ENCODE data around the gene ITPA.

The ITPA gene

GRCh38 chr20:3247638-3248037, 38.3 kb downstream of the ITPA start:
- no peak for DNase-seq

DNA sequence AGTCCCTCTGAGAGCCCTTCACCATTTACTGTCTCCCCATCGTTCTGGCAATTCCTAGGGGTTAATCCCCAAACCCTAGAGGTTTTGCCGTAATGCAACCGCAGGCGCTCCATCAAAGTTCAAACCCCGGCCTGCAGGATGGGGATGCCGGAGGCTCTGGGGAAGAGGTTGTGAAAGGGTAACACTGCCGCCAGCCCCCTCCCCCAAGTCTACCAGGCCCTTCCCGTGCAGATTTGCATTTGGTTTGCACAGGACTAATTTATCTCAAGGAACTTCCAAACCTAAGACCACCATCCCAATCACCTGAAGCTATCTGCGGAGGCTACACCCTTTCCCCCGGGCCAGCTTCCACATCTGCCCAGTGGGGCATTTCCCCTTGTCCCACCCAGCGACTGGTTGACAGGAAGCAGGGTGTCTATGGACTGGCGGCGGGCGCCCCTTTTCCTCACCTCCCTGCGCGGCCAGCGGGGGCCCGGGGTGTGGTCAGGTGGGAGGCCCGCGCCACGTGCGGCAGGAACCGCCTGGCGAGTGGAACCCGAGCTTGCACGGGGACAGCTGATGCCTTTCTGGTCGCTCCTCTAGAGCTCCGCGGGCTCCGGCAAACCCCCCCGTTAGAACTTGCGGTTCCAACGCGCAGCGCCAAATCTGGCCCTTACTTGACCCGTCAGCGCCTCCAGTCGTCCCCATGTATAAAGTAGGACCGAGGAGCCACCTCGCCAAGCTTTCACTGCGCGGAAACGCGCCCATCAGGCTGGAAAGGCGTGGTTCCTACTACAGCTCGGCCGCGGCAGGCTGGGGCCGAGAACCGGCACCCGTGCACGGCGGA, 39.1 kb downstream of the ITPA start:
- DNase-seq, result no peak

GRCh38 chr20:3248993-3249347, 39.7 kb downstream of the ITPA start:
- no peak for DNase-seq

DNA sequence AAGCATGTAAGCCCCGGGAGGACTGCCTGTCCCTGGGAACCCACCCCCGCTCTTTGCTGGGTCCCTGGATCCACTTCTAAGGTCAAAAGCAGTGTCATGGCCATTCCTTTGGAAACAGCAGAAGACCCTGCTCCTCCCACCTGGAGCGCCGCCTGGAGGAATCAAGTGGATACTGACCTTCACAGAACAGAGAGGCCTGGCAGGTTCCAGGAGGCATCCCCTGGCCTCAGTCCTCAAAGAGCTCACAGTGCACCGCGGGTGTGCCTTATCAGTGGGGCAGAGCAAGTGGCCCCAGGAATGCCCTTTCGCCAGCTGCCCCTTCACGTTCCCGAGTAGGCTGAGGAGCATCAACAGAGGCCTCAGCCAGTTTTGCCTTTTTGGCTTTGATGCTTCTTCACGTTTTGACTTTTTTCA, 40.8 kb downstream of the ITPA start:
- no peak for DNase-seq

GRCh38 chr20:3251806-3252205, 42.5 kb downstream of the ITPA start:
- no peak for DNase-seq

DNA sequence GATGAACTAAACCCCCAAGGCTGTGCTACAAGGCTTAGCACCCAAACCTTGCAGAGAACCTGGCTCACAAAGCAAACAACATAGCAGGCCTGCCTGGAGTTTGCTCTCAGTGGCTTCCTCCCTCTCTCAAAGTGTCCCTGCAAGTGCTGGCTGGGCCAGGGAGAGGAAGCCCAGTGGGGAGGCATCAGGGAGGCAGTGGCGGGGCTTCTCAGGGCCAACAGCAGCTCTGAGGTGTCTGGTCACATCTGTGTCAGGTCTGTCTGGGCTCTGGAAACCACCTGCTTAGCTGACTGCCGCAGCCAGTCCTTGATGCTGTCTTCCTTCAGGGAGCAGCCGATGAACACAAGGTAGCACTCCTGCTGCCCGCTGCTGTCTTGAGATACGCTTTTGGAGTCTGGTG, 46.4 kb downstream of the ITPA start:
- no peak for DNase-seq

DNA sequence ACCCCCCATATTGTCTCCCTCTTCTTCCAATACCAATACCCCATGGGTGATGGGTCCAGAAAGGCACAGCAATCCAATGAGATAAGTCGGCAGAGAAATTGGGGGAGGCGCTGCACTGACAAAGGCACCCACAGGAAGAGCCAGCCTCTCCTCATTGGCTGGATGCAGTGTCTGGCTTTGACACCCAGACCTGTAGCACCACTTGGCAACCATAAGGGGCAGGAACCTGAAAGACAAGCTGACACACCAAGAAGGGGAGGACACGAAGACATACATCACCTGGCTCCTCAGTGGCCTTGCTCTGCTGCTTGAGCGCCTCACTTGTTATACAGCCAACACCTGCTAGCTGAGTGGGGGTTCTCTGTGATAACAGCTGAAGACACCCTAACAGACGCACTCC, 49.1 kb downstream of the ITPA start:
- DNase-seq, result no peak

DNA sequence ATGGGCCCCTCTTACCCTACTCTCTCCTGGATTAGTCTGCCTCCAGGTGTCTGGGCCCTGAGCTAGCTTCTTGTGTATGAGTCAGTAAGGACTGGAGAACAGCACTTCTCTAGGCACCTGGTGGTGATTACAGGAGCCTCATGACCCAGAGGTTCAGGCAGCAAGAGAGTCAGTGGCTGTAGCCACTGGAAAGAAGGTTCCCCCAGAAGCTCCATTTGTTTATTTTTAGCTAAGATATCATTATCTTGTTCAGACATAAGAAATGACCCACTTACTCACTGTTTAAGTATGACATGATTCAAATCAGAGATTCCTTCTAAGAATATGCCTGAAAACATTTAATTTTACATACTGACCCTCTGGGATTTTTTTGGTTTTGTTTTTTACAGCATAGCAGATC, 53.3 kb downstream of the ITPA start:
- peak in 1 of 2 experiments; percentile 8 for DNase-seq

DNA sequence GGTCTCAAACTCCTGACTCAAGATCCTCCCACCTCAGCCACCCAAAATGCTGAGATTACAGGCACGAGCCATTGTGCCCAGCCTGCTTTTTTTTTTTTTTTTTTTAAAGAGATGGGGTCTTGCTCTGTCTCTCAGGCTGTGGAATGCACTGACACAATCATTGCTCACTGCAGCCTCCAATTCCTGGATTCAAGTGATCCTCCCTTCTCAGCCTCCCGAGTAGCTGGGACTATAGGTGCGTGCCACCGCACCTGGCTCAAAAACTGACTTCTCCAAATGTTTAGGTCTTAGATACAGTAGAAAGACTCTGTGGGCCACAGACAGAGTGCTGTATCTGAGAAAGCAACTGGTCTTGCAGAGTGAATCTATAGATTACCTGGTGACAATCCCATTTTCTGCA, 60.8 kb downstream of the ITPA start:
- DNase-seq, result no peak

DNA sequence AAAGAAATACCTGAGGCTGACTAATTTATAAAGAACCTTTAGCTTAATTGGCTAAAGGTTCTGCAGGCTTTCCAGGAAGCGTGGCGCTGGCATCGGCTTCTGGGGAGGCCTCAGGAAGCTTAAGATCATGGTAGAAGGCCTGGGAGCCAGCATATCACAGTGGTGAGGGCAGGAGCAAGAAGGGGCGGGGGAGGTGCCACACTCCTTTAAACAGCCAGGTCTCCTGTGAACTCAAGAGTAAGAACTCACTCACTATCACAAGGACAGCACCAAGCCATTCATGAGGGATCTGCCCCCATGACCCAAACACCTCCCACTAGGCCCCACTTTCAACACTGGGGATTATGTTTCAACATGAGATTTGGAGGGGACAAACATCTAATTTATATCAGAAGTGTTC, 64.1 kb downstream of the ITPA start:
- DNase-seq, result no peak
